ENCODE measurements around the gene SLCO3A1.

- no peak for TF ChIP-seq CTCF (IDR thresholded peaks at IDR 0.05; ENCODE audit: low read depth, low read length)
- no peak for TF ChIP-seq EZH2phosphoT487 (IDR thresholded peaks at IDR 0.05; ENCODE audit: low read depth)
Observed at GRCh38 chr15:91826443-91826842, 27.1 kb upstream of the SLCO3A1 start.
